GM13977 (cell line): ENCODE results near the gene PAFAH2.

Experiments used
- DNase-seq: peaks from one replicate; pipeline ENCODE4 v3.0.0; 2012; ENCODE audit warnings: low spot score
- in situ Hi-C: fragments of 300-500 bp; cut with MboI; formaldehyde crosslinking; loops from one replicate; pipeline ENCODE4 v1.12.0; 2022; ENCODE audit warnings: low sequenced_read_pairs, low pct_unique_long_range_greater_than_20kb, mixed read lengths, inconsistent platforms; ENCODE audit not compliant: unreplicated experiment
- TF ChIP-seq, protein P1 (sequence below): IDR thresholded peaks from 2 replicates; pipeline ENCODE4 v1.5.1; 2012; ENCODE audit warnings: mild to moderate bottlenecking, control low read depth; ENCODE audit not compliant: insufficient read depth; ENCODE audit errors: extremely low read depth, missing control alignments

The PAFAH2 gene

DNA sequence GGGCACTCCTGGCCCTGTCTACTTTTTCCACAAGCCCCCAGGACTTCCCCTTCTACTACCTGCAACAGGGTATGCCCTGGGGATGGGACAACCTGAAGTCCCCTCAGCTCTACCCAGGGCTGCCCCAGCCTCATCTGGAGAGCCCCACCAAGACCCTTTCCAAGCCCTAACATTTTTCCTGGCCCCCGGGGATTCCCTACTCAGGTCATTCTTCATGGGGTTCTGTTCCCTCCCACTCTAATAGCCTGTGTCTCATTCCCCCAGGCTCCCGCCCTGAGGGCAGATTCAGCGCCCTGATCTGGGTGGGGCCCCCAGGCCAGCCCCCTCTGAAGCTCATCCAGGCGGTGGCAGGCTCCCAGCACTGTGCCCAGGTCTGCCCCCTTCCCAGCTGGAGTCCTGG is 33.3 kb upstream of the PAFAH2 start:
- TF ChIP-seq, protein P1, sequence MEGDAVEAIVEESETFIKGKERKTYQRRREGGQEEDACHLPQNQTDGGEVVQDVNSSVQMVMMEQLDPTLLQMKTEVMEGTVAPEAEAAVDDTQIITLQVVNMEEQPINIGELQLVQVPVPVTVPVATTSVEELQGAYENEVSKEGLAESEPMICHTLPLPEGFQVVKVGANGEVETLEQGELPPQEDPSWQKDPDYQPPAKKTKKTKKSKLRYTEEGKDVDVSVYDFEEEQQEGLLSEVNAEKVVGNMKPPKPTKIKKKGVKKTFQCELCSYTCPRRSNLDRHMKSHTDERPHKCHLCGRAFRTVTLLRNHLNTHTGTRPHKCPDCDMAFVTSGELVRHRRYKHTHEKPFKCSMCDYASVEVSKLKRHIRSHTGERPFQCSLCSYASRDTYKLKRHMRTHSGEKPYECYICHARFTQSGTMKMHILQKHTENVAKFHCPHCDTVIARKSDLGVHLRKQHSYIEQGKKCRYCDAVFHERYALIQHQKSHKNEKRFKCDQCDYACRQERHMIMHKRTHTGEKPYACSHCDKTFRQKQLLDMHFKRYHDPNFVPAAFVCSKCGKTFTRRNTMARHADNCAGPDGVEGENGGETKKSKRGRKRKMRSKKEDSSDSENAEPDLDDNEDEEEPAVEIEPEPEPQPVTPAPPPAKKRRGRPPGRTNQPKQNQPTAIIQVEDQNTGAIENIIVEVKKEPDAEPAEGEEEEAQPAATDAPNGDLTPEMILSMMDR = no peak
- in situ Hi-C loops = no loop called here
- DNase-seq = no peak

DNA sequence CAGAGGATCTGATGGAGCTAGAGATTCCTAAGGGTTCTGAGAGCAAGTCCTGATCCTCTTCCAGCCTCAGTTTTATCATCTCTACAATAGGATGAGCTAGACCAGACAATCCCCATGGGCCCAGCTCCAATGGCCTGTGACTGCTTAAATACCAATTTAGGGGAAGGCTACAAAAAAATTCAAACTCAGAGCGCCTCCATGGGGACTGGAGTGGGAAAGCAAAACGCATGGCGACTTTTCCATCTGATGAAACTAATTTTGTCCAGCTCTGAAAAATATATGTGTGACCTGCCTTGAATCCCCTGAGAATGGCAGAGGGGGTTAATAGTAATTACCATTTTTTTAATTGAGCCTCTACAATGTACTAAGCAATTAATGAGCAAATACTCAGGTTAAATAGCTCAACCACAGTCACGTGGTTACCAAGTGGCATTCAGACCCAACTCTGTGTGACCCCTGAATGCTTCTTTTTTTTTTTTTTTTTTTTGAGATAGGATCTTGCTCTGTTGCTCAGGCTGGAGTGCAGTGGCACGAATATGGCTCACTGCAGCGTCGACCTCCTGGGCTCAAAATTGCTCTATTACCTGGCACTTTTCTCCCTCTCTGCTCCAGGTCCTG is 32.1 kb upstream of the PAFAH2 start:
- TF ChIP-seq, protein P1 = no peak
- DNase-seq = no peak
- in situ Hi-C loops = no loop called here

DNA sequence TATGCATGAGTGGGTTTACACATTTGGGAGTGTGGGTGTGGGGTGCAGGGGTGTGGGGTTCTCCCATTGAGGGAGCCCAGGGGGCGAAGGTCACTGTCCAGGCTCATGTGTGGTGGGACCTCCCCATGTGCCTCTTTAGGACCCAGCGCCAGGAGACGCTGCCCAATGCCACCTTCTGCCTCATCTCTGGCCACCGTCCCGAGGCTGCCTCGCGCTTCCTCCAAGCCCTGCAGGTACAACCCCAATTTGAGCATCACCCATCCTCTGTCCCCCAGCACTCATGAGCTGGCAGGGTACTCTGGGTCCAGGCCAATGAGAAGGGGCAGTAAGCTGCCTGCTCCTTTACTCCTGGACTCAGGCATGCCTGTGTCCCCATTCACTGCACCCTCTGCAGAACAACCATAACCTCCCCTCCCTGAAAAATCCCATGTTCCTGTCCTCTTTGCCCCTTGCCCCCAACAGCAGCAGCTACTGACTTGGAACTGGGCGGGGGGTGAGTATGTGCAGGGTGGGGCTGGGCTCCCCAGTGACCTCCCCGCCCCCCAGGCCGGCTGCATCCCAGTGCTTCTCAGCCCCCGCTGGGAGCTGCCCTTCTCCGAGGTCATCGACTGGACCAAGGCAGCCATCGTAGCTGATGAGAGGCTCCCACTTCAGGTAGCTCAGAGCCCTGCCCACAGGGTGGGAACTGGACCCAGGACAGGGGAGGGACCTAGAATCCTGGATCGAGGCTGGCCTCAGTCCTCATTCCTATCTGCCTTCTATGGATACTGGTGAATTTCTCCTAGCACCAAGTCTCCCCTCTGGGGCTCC is 31.4 kb upstream of the PAFAH2 start:
- in situ Hi-C loops = no loop called here
- DNase-seq = no peak
- TF ChIP-seq, protein P1 = no peak

DNA sequence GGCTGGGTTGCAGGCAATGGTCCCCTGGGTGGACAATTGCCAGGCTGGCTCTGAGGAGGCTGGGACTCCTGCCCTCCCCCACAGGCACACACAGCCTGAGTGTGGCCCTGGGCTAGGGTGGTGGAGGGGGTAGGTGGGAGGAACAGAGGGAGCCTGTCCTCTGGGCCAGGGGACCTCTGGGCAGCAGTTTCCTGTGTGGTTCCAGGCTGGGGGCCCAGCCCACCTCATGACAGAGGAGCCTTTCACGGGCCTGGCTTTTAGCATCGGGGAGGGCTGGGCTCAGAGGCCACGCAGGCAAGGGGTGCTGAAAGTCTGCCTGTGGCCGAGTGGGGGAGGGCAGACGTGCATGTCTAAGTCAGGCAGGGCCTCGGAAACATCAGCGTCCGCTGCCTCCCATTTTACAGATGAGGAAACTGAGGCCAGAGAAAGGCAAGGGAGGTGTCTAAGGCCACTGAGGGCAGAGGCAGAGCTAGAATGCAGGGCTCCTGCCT is 30.7 kb upstream of the PAFAH2 start:
- TF ChIP-seq, protein P1 = no peak
- in situ Hi-C loops = no loop called here
- DNase-seq = no peak

DNA sequence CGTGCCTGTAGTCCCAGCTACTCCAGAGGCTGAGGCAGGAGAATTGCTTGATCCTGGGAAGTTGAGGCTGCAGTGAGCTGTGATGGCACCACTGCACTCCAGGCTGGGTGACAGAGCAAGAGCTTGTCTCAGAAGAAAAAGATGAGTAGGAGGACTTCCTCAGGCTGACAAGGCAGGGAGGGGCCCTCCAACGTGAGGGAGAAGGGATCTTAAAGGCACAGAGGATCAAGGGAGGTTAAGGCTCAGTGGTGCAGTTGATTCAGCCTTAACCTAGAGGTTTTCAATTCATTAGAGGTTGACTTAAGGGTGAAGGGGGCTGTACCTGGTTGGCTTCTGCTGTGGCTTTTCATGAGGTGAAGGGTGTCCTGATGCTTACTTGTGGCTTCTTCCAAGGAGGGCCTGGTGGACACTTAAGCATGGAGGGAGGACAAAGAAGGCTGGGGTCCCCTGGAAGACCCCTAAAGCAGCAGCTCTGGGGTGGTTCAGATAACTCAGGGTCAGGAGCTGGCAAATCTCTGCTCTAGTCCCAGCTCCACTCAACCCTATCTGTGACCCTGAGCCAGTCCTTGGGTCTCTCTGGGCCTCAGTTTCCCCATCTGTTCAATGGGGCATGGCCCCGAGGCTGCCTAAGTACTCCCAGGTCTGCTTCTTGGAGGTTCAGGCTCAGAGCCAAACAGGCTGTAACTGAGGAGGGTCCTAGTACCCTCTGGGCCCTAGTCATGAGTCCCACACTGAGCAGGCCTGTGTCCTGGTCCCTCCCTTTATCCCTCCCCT is 30.0 kb upstream of the PAFAH2 start:
- DNase-seq = no peak
- TF ChIP-seq, protein P1 = no peak
- in situ Hi-C loops = no loop called here

DNA sequence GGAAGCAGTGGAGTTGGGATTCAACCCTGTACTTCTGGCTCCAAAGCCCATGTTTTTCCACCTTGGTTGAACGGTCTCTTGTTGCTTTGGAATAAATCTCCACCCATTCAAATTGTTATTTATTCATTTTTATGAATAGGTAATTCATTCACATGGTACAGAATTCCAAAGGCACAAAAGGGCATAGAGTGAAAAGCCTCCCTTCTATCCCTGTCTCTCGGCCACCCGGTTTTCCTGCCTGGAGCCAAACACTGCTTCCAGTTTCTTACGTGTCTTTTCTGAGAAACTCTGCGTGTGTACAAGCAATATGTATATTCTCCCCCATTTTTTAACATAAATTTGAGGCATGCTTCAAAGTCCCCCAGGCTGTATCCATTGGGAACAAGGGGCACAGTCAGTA is 27.7 kb upstream of the PAFAH2 start:
- in situ Hi-C loops = no loop called here
- DNase-seq = no peak
- TF ChIP-seq, protein P1 = no peak
